ENCODE results near the gene LTBR.

LTBR gene

DNA sequence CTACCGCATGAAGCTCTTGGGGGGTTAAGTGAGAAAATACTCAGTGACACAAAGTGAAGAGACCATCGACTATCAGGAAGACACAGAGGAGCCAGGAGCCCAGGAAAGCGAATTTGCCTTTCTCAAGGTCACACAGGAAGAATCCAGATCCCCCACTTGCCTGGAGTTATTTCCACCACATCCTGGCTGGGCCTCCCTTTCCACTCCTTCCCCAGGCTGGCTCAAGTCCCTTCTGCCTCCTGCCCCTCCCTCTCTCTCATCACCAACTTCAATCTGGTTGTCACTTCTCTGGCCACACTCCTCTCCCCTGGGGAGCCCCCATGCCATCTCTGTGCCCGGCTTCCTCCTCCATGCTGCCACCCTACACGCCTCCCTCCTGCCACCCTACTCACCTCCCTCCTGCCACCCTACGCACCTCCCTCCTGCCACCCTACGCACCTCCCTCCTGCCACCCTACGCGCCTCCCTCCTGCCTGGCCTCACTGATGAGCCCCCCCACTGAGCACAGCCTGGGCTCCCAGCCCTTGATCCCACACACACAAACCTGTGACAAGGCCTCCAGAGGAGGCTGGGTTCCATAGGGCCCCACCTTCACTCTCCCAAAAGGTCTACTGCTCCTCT lies 14.9 kb upstream of the LTBR start:
- no peak for DNase-seq

DNA sequence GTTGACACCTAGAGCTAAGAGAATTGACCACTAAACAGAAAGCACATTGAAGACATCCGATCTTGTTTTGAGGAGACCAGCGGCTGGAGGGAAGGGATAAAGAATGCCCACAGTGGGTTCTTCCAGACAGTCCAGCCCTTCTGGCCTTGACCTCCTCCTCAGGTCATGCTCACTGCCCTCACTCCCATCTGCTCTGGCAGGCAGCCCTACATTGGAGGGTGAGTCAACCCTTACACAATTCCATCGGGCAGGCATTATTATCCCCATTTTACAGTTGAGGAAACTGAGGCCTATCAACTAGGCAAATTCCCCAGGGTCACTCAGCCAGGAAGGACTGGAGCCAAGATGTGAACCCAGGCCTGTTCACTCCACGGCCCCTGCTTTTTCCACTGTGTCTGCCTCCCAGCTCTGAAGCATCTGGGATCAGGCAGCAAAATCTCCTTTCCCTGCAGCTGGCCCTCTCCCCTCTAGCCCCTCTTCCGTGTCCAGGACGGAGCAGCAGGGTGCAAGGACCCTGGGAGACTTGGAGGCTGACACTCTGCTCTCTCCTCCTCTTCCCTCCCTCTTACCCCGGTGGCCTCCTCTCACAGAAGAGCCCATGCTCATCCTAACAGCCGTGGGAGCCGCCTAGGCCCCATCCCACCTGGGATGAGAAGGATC lies 13.9 kb upstream of the LTBR start:
- DNase-seq: no peak

- DNase-seq: no peak
These were observed 13.4 kb upstream of the LTBR start for GRCh38 chr12:6370576-6370935.

DNA sequence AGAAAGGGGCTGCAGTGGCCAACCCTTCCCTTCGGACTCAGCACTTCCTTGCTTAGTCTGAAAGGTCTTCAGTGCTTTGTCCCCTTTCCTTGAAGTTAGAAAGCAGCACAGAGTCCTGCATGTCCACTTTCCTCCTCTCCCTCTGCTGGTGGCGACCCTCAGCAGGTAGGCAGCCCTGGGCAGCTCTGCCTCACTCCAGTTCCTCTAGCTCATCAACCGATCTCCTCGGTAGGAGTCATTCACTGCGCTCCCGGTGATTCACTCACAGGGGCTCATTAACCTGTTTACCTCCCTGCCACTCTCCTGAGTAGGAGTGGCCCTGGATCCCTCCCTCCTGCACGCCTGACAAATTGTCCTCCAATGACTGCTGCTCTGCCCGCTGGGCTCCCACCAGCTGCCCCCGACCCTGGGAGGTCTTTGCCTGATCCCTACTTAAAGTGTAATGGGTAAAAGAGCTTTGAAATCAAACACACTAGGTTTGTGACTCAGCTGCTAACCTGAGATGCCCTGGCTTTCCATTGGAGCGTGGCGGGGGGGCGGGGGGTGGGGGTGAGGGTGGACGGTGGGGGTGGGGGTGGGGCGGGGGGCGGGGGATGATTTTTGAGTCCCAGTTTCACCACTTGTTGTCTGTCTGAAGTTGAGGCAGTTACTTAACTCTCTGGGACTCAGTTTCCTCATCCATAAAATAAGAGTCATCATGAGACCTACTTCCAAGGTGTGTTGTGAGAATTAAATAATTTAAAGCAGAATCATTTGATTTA lies 12.8 kb upstream of the LTBR start:
- DNase-seq: peak; percentile 37

- DNase-seq: peak; percentile 92
These were observed 11.5 kb upstream of the LTBR start for GRCh38 chr12:6372403-6373003.

DNA sequence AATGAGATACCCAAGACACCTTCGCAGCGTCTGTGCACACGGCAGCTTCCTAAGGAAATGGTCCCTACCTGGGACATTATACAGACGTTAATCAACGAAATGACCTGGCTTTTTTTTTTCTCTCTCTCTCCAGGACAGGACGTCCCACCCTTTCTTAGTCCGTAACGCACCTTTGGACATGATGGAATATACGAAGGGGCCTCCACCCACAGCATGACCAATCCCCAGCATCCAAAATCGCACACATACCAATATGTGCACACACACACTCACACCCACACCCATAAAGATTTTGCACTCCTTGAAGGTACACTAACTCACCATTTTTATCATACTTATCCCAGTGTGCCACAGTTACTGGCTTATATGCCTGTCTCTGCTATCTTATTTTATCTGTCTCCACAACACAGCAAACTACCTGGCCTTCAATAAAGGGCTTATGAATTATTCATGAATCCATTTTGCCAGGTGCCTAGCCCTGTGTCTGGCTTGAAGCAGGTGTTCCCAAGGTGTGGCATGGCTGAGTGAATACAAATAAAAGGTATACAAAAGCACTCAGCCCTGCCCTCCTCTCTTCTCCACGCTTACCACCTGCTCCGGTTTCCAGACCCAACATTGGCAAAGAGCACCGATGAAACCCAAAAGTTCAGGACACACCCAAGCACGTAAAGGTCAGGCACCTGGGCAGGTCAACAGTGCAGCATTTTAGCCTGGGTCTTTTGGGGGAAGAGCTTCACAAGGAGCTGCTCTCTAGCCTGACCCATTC lies 10.8 kb upstream of the LTBR start:
- no peak for DNase-seq

DNA sequence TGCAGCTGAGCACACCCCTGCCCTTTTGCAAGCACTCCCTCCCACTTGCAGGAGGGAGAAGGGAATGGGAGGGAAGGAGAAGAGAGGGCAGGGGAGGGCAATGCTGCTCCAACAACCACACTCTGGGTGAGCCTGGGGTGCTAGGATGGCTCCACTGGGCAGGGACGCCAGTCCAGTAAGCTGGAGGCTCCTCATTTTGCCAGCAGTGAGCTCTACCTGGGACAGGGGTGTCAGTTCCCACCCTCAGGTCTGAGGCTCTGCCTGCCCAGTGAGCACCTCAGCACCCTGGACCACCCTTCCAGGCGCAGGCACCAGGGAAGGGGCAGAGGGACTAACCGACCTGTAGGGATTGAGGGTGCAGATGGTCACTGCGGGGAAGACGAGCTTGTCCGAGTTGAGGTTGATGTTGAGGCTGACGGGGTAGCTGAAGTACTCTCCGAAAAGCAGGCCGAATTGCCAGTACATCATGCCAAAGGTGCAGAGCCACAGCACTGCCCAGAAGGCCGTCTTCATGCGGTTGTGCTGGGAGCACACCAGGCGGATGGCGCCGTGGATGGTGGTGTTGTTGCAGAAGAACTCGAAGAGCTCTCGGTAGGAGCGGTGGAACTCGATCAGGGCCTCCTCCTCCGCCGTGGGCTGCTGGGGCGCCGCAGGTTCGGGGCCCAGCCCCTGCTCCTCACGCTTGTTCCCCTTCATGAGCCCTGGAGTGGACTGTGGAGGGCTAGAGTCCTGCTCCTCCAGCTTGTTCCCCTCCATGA lies 9.8 kb upstream of the LTBR start:
- DNase-seq: no peak

DNA sequence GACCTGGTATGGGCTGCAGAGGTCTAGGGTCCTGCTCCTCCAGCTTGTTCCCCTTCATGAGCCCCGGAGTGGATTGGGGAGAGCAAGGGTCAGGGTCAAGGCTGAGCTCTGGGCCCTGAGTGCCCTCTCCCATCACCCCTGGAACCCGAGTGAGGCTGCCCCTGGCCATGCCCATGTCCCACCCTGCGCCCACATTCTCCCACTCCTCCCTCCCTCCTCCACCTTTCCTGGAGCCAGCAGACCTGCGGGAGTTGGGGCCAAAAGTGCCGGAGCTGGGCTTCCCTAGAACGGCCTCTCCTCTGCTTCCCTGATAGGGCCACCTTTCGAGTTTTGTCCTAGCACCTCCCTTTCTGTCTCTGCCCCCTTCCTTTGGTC lies 9.2 kb upstream of the LTBR start:
- no peak for DNase-seq

GRCh38 chr12:6375269-6376078 lies 8.5 kb upstream of the LTBR start, which contains the start of gene SCNN1A:
Gene SCNN1A (minus strand): TSS chr12:6375563. CDS start chr12:6374783, 780 bp downstream.
- DNase-seq: no peak

GRCh38 chr12:6376079-6376869 lies 7.7 kb upstream of the LTBR start:
- peak; percentile 61 for DNase-seq

- DNase-seq: no peak
These were observed 6.9 kb upstream of the LTBR start for GRCh38 chr12:6376870-6377666.

GRCh38 chr12:6377667-6377994 lies 6.3 kb upstream of the LTBR start:
- DNase-seq: no peak

GRCh38 chr12:6378709-6379472 lies 5.1 kb upstream of the LTBR start:
- DNase-seq: no peak

DNA sequence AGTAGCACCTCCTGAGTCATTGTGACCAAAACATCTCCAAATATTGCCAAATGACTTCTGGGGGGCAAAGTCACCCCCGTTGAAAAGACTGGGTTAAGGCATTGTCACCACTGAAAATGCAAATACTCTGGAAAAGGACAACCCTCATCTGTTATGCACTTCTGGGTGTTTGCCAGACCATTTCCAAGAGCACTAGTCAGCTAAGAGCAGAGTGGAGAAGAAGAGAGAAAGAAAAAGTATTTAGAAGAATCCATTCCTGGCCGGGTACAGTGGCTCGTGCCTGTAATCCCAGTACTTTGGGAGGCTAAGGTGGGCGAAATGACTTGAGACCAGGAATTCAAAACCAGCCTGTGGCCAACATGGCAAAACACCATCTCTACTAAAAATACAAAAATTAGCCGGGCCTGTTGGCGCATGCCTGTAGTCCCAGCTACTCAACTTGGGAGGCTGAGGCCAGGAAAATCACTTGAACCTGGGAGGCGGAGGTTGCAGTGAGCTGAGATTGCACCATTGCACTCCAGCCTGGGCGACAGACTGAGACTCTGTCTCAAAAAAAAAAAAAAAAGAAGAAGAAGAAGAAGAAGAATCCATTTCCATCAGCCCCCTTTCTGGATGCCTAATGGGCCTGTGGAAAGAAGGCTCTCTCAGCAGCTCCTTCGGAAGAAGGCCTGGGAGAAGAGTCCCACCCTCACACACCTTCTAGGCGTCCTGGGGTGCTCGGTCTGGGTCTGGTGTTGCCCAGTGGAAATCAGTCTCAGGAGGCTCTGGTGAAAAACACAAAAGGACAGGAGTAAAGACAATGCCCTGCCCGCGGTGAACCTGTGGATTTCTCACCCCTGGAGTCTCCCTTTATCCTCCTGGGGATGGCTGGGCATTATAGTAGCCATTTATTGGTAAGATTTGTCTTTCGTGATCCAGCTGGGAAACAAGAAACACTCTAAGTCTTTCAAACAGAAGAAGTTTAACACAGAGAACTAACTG lies 3.5 kb upstream of the LTBR start:
- DNase-seq: peak; percentile 52

- no peak for DNase-seq
These were observed 1.6 kb upstream of the LTBR start for GRCh38 chr12:6382371-6382770.

DNA sequence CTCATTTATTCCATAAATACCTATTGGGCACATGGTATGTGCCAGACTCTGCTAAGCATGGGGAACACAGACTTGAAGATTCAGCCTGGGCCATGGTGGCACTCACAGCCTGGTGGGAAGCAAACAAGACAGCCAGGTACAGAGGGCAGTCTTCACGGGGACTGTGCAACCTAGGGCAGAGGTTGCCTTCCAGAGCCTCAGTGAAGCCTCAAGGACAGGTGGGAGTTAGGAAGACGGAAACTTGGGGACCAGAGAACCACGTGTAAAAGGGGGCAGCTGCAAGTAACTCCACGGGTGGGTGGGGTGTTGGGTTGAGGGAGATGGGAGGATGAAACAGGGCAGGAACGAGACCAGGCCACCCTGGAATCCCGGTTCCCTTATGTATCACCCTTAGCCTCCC lies 980 bp upstream of the LTBR start:
- DNase-seq: no peak

All from fibroblast of skin of back (primary cell).